GM19043 (cell line): ENCODE data around the gene ISYNA1.
"Not testable (repeated sequence)": the region's sequence is repeated elsewhere in the genome, so short reads cannot be mapped to it uniquely, and the experiment has no call there.

ENCODE experiments used
- ATAC-seq: cut with Tn5 transposase; IDR thresholded peaks from one replicate; pipeline ENCODE4 v1.9.1; 2021; ENCODE audit warnings: low read depth; ENCODE audit not compliant: unreplicated experiment

The ISYNA1 gene

GRCh38 chr19:18421371-18421959, 16.5 kb downstream of the ISYNA1 start:
- ATAC-seq = no peak

GRCh38 chr19:18420930-18421329, 17.0 kb downstream of the ISYNA1 start:
- ATAC-seq = no peak

- ATAC-seq = no peak
Observed at GRCh38 chr19:18419699-18420460, 18.1 kb downstream of the ISYNA1 start.

- no peak for ATAC-seq
Observed at GRCh38 chr19:18419195-18419698, 18.7 kb downstream of the ISYNA1 start, which contains the start of gene SSBP4. Gene SSBP4 (plus strand): TSS chr19:18419398. CDS start chr19:18419649, 251 bp downstream.

GRCh38 chr19:18418483-18419194, 19.3 kb downstream of the ISYNA1 start:
- no peak for ATAC-seq

GRCh38 chr19:18418029-18418482, 19.9 kb downstream of the ISYNA1 start:
- ATAC-seq = no peak

GRCh38 chr19:18417250-18418028, 20.5 kb downstream of the ISYNA1 start:
- ATAC-seq = no peak

- no peak for ATAC-seq
Observed at GRCh38 chr19:18416778-18417249, 21.1 kb downstream of the ISYNA1 start.

GRCh38 chr19:18415178-18415867, 22.6 kb downstream of the ISYNA1 start:
- ATAC-seq = no peak

GRCh38 chr19:18414504-18415177, 23.3 kb downstream of the ISYNA1 start:
- ATAC-seq = no peak

- ATAC-seq = no peak
Observed at GRCh38 chr19:18412610-18413239, 25.2 kb downstream of the ISYNA1 start.

- peak; percentile 57 for ATAC-seq
Observed at GRCh38 chr19:18408053-18408476, 29.9 kb downstream of the ISYNA1 start.

GRCh38 chr19:18406749-18407148, 31.2 kb downstream of the ISYNA1 start:
- ATAC-seq = no peak

- not testable (repeated sequence) for ATAC-seq
Observed at GRCh38 chr19:18405754-18406153, 32.2 kb downstream of the ISYNA1 start.

- ATAC-seq = not testable (repeated sequence)
Observed at GRCh38 chr19:18402455-18403248, 35.3 kb downstream of the ISYNA1 start.

GRCh38 chr19:18401580-18402112, 36.3 kb downstream of the ISYNA1 start:
- ATAC-seq = no peak

GRCh38 chr19:18399008-18399407, 38.9 kb downstream of the ISYNA1 start:
- ATAC-seq = no peak
